Coronary artery (tissue), 2 donors: ENCODE data around the gene GLIS2.
A peak's percentile ranks its signal among the peaks of the same experiment; 100 is the strongest.

Experiments
- DNase-seq: peaks from one replicate; pipeline ENCODE4 v3.0.0-alpha.2; 2017; ENCODE audit warnings: low spot score
- H3K27ac ChIP-seq, 2 donors: fragments of 200-600 bp; sonication (generic); one replicate each; pipeline ENCODE4 v1.5.1; 2016 to 2019
- H3K4me3 ChIP-seq: fragments of 200-600 bp; sonication (generic); 2 replicates; pipeline ENCODE4 v1.5.1; 2016; ENCODE audit warnings: mild to moderate bottlenecking, moderate library complexity
- TF ChIP-seq, protein P1 (sequence below): fragments of 200-600 bp; sonication (generic); IDR thresholded peaks from one replicate; pipeline ENCODE4 v1.5.1; 2019; ENCODE audit warnings: antibody characterized with exemption

Gene GLIS2

DNA sequence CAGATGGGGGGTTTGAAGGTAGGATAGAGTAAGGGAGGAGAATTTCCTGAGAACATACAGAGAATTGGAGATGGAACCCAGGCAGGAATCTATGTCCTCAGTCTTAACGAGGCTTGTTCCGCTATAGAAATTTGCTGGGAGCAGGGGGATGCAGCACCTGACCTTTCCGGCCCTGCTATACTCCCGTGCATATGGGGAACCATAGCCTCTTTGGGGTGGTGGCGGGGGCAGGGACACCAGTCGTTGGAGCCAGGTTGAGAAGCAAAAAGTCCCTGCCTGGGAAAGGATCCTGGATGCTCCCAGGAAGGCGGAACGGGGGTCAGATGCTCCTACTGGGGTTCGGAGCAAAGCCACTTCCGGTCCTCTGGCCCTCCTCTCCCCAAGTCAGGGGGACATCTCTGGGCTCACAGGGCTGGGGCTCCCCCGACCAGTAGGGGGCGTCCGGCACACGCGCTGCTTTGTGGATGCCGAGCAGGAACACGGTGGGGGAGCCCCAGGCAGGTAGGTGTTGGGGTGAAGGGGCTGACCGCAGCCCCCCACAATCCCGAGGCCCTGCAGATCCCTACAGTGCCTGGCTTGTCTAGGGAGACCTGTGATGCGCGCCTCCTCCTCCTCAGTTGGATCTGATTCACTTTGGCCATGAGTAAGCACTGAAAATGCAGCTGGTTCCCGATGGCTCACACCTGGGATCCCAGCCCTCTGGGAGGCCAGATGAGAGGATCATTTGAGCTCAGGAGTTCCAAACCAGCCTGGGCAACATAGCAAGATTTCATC lies 27.5 kb upstream of the GLIS2 start:
- Histone ChIP-seq H3K4me3 (peak overlapping the region; percentile 43), H3K27ac (no peak overlapping the region)
- DNase-seq = no peak
- TF ChIP-seq, protein P1, sequence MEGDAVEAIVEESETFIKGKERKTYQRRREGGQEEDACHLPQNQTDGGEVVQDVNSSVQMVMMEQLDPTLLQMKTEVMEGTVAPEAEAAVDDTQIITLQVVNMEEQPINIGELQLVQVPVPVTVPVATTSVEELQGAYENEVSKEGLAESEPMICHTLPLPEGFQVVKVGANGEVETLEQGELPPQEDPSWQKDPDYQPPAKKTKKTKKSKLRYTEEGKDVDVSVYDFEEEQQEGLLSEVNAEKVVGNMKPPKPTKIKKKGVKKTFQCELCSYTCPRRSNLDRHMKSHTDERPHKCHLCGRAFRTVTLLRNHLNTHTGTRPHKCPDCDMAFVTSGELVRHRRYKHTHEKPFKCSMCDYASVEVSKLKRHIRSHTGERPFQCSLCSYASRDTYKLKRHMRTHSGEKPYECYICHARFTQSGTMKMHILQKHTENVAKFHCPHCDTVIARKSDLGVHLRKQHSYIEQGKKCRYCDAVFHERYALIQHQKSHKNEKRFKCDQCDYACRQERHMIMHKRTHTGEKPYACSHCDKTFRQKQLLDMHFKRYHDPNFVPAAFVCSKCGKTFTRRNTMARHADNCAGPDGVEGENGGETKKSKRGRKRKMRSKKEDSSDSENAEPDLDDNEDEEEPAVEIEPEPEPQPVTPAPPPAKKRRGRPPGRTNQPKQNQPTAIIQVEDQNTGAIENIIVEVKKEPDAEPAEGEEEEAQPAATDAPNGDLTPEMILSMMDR = peak; percentile 97

DNA sequence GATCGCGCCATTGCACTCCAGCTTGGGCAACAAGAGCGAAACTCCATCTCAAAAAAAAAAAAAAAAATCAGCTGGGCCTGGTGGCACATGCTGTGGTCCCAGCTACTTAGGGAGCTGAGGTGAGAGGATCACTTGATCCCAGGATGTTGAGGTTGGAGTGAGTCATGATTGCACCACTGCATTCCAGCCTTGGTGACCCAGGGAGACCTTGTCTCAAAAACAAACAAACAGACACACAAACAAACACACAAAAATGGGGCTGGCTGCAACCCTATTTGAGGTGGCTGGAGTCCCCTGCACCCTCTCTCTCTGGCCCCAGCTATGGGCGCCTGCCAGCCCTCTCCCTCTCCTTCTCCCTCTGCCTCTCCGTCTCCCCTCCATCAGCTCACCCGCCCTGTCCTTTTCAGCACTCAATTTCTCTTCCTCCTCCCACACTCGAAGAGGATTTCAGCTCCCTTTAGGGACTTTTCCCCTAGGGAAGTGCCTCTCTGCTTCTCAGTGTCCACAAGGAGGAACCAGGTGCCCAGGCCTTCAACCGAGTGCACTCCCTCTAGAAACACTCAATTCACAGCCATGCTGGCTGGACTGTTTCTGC lies 25.5 kb upstream of the GLIS2 start:
- H3K4me3 ChIP-seq = no peak overlapping the region
- no peak for DNase-seq
- H3K27ac ChIP-seq = peak overlapping the region in 1 of 2 donors; percentile 48
- TF ChIP-seq, protein P1 = no peak

DNA sequence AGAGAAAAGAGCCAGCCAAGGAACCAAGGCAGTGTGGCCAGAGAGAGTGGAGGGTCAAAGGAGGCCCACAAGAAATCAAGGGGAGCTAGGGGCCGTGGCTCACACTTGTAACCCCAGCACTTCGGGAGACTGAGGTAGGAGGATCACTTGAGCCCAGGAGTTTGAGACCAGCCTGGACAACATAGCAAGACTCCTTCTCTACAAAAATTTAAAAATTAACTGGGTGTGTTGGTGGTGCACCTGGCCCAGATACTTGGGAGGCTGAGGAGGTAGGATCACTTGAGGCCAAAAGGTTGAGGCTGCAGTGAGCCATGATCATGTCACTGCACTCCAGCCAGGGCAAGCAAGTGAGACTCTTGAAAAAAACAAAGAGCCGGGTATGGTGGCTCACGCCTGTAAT lies 24.2 kb upstream of the GLIS2 start:
- no peak for DNase-seq
- H3K27ac ChIP-seq = peak overlapping the region; percentile 56 to 73
- H3K4me3 ChIP-seq = no peak overlapping the region
- TF ChIP-seq, protein P1 = no peak

DNA sequence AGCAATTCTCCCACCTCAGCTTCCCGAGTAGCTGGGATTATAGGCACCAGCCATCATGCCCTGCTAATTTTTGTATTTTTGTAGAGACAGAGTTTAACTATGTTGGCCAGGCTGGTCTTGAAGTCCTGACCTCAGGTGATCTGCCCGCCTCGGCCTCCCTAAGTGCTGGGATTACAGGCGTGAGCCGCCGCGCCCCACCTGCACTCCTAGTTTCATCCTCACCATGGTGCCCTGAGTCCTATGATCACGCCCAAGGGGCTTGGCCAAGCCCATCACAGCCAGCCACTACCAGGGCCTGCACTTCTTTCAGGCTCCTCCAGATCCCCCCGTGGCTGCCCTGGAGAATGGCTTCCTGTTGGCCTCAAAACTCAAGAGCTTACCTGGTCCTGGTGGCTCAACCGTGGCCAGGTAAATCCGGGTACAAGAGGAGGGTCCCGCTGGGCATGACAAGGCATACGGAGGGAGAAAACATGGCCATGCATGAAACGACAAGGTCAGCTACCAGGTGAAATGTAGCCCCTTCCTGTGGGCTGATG lies 22.6 kb upstream of the GLIS2 start:
- H3K27ac ChIP-seq = peak overlapping the region; percentile 57 to 88
- H3K4me3 ChIP-seq = peak overlapping the region; percentile 42
- TF ChIP-seq, protein P1 = no peak
- DNase-seq = no peak

DNA sequence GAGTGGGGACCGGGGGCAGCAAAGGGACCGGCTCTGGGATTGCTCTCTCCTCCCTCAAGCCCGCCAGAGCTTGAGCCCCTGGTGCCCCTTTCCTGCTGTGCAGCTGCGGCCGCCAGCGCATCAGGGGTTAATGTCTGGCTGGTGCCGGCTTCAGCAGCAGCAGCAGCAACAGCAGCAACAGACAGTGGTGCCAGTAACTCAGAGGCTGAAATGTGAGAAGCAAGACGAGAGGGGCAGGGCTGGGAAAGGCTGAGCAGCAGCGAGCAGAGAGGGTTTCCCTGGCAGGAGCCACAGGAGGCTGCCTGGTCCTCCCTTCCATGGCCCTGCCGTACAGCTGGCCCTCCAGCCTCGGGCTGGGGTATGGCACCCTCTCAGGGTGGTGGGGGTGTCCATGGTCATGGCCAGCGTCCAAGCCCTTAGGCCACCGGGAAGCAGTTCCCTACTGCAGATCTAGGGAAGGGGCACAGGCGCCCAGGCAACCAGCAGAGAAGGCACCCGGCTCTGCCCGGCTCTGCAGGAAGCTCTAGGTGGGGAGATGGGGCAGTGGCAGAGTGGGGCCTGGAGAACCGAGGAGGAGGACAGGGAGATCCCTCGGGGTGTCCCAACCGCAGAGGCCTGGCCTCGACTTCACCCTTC lies 21.9 kb upstream of the GLIS2 start:
- TF ChIP-seq, protein P1 = no peak
- DNase-seq = no peak
- Histone ChIP-seq H3K4me3 (peak overlapping the region; percentile 42), H3K27ac (peak overlapping the region; percentile 57 to 88)

DNA sequence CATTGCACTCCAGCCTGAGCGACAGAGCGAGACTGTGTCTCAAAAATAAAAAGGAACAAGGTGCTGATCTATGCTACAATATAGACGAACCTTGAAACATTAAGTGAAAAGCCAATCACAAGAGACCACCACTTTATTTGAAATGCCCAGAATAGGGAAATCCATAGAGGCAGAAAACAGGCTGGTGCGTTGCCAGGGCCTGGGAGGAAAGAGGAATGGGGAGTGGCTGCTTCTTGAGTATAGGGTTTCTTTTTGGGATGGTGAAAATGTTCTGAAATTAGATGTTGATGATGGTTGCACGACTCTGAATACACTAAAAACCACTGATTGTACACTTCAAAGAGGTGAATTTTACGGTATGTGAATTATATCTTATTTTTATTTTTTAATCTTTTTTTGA lies 20.3 kb upstream of the GLIS2 start:
- TF ChIP-seq, protein P1 = no peak
- no peak overlapping the region for H3K27ac ChIP-seq
- DNase-seq = no peak
- no peak overlapping the region for H3K4me3 ChIP-seq
